Stomach (tissue), 9 donors: ENCODE measurements around the gene SOX6. TPM values are rescaled to one million over a fixed set of nuclear protein-coding genes. Genes with fewer than 3 reads are reported as not detected.

Source experiments
- DNase-seq, 2 donors: peaks; one replicate each; pipeline versions ENCODE4 v3.0.0 to v3.0.0-alpha.2; 2013 to 2019
- H3K27ac ChIP-seq, 5 donors: fragments of 200-600 bp in 4 of 5; sonication (generic) in 4 of 5; one replicate each; pipeline ENCODE4 v1.5.1; 2013 to 2019; ENCODE audit warnings: mild to moderate bottlenecking in 1 of 5, moderate library complexity in 1 of 5
- H3K27me3 ChIP-seq, 3 donors: fragments of 200-600 bp; sonication (generic); one replicate each; pipeline ENCODE4 v1.5.1; 2017 to 2019; ENCODE audit warnings: mixed run types in 1 of 3
- H3K36me3 ChIP-seq, 4 donors: fragments of 200-600 bp; sonication (generic); 1 replicate in 3 of 4; 2 replicates in 1 of 4; pipeline ENCODE4 v1.5.1; 2016 to 2019
- H3K4me1 ChIP-seq, 4 donors: fragments of 200-600 bp; sonication (generic); one replicate each; pipeline ENCODE4 v1.5.1; 2016 to 2019
- H3K4me3 ChIP-seq, 4 donors: fragments of 200-600 bp; sonication (generic) in 3 of 4; one replicate each; pipeline ENCODE4 v1.5.1; 2016 to 2019; ENCODE audit warnings: mild to moderate bottlenecking in 1 of 4
- H3K9me3 ChIP-seq, 4 donors: fragments of 200-600 bp; sonication (generic); one replicate each; pipeline ENCODE4 v1.5.1; 2016 to 2019
- EP300 ChIP-seq: sonication (generic); formaldehyde crosslinking; IDR thresholded peaks from one replicate; pipeline ENCODE4 v1.6.1; 2017; ENCODE audit warnings: antibody characterized with exemption
- POLR2A ChIP-seq, 4 donors: fragments of 450-650 bp; IDR thresholded peaks; one replicate each; pipeline ENCODE4 v1.6.1; 2016; ENCODE audit warnings: antibody characterized with exemption in 4 of 4, control low read depth in 2 of 4, mild to moderate bottlenecking in 1 of 4, moderate library complexity in 1 of 4
- POLR2AphosphoS5 ChIP-seq, 3 donors: sonication (generic); formaldehyde crosslinking; IDR thresholded peaks; one replicate each; pipeline ENCODE4 v1.6.1; 2016; ENCODE audit warnings: antibody characterized with exemption in 3 of 3
- WGBS, 5 donors: extraction: QIAGEN DNeasy Blood & Tissue Kit in 3 of 5; methylation state at CpG; one replicate each; pipeline versions ENCODE4 v1.1.5 to v1.1.7; 2013 to 2018; 5-methylcytosine and 5-hydroxymethylcytosine counted together
- intact Hi-C: fragments of 100-400 bp; cut with DNase I; formaldehyde crosslinking; loops from one replicate; pipeline ENCODE4 v1.15.1; 2023; ENCODE audit warnings: low total_unique reads
- polyA plus RNA-seq, 3 donors: library from polyadenylated mRNA; stranded (reverse); fragments of 200-250 nt; gene quantifications; one replicate each; pipeline ENCODE4 v1.2.3, GENCODE V29; 2013
- total RNA-seq, 5 donors: library from RNA; depleted of rRNA; stranded (reverse); fragments of >200 nt; gene quantifications; one replicate each; pipeline versions ENCODE4 v1.1.0 to v1.2.3, GENCODE V29; 2014 to 2016
- TF ChIP-seq, protein P1 (sequence below), 7 experiments: fragments of 450-650 bp in 4 of 7; fragments of 200-600 bp in 3 of 7; sonication (generic) in 3 of 7; IDR thresholded peaks; one replicate each; pipeline ENCODE4 v1.5.1; 2016 to 2019; ENCODE audit warnings: antibody characterized with exemption in 7 of 7, control low read depth in 2 of 7, mild to moderate bottlenecking in 1 of 7
- donor health status: healthy with polysubstance abuse.
- donor health status: Bipolar disorder and iron deficiency.
- donor health status: healthy.

Gene SOX6
- total and polyA plus RNA-seq, 8 donors = 1.2 to 13.6 (median 4.5) TPM

DNA sequence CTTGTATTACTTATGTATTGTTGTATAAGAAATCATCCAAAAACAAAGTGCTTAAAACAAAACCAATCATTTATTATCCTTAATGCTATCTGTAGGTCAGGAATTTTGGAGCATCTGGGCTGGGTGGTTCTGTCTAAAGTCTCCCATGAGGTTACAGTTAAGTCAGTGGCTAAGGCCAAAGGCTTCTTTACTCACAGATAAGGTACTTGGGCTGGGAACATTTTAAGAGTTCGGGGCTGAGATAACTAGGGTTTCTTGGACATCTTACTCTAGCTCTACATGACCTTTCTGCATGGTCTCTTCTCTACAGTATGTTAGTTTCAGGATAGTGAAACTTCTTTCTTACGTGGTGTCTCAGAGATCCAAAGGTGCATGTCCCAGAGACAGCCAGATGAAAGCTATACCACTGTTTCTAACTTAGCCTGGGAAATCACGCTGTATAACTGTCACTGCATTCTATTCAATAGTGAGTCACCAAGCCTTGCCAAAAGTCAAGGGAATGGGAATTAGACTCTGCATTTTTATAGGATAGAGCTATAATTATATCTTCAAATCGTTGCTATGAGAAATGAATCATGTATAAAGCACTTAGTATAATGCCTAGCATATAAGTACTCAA lies 29.6 kb downstream of the SOX6 start:
- intact Hi-C loops = no loop called here
- Histone ChIP-seq H3K9me3 (no peaks in the 10 kb centered on the region), H3K27ac (no peak overlapping the region), H3K36me3 (no peaks in the 10 kb centered on the region), H3K27me3 (no peaks in the 10 kb centered on the region), H3K4me1 (no peaks in the 10 kb centered on the region), H3K4me3 (no peak overlapping the region)
- no peak for DNase-seq
- 64 to 80% (median 76%) methylated on average over 4 of the region's 4 CpGs for WGBS, 5 donors
- TF ChIP-seq, protein P1, sequence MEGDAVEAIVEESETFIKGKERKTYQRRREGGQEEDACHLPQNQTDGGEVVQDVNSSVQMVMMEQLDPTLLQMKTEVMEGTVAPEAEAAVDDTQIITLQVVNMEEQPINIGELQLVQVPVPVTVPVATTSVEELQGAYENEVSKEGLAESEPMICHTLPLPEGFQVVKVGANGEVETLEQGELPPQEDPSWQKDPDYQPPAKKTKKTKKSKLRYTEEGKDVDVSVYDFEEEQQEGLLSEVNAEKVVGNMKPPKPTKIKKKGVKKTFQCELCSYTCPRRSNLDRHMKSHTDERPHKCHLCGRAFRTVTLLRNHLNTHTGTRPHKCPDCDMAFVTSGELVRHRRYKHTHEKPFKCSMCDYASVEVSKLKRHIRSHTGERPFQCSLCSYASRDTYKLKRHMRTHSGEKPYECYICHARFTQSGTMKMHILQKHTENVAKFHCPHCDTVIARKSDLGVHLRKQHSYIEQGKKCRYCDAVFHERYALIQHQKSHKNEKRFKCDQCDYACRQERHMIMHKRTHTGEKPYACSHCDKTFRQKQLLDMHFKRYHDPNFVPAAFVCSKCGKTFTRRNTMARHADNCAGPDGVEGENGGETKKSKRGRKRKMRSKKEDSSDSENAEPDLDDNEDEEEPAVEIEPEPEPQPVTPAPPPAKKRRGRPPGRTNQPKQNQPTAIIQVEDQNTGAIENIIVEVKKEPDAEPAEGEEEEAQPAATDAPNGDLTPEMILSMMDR (IDR thresholded peaks at IDR 0.05) = no peak
- no peak for TF ChIP-seq POLR2A (IDR thresholded peaks at IDR 0.05)

DNA sequence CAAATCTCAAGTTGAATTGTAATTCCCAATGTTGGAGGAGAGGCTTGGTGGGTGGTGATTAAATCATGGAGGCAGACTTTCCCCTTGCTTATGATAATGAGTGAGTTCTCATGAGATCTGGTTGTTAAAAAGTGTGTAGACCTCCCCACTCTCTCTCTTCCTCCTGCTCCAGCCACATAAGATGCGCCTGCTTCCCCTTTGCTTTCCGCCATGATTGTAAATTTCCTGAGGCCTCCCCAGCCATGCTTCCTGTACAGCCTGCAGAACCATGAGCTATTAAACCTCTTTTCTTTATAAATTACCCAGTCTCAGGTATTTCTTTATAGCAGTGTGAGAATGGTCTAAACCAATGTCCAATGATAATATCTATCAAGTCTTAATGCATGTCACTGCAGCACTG lies 34.2 kb downstream of the SOX6 start:
- WGBS, 5 donors = 92 to 100% (median 97%) methylated on average over 2 of the region's 2 CpGs
- H3K36me3 ChIP-seq = no peaks in the 10 kb centered on the region
- no peak for DNase-seq
- H3K9me3 ChIP-seq = no peaks in the 10 kb centered on the region
- H3K27ac ChIP-seq = no peak overlapping the region
- H3K4me1 ChIP-seq = no peaks in the 10 kb centered on the region
- no peak overlapping the region for H3K4me3 ChIP-seq
- no peaks in the 10 kb centered on the region for H3K27me3 ChIP-seq
- TF ChIP-seq EP300 = no peak
- TF ChIP-seq POLR2A (IDR thresholded peaks at IDR 0.05) = no peak
- TF ChIP-seq POLR2AphosphoS5 (IDR thresholded peaks at IDR 0.05) = no peak
- TF ChIP-seq, protein P1 (IDR thresholded peaks at IDR 0.05) = no peak
- intact Hi-C loops = no loop called here

DNA sequence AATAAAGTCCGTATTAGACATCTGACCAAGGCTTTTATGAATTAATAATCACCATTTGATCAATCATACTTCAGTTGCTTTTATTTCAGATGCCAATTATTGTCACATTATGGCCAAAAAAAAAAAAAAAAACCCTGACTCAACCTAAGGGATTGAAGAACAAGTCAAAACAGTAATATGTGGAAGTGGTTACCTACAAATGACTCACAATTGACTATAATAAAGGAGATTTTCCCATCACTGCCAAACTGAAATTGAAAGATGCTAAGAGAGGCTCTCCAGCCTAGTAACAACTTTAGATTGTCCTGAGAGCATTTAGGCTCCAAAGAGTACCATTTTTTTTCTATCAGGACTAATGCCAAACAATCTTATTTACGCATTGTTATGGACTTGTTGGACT lies 35.2 kb downstream of the SOX6 start:
- 74 to 88% (median 85%) methylated on average over 2 of the region's 2 CpGs for WGBS, 5 donors
- no peak overlapping the region for H3K27ac ChIP-seq
- H3K9me3 ChIP-seq = no peaks in the 10 kb centered on the region

DNA sequence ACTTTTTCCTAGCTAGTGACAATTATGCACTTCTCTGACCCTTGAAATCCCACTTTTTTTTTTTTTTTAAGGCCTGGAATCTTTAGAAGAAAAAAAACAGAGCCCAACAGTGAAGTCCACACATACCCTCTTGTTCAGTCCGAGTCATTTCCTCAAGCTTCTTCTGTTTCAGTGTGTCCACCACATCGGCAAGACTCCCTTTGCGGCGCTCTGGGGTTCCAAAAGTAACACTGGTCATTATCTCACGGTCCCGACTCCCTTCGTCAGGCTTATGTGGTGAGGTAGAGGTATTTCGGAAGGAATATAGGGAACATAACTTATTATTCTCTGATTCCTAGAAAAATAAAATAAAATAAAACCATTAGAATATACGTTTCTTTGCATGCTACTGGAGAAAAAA lies 38.0 kb downstream of the SOX6 start:
- H3K9me3 ChIP-seq = no peaks in the 10 kb centered on the region
- no peak overlapping the region for H3K27ac ChIP-seq
- no peaks in the 10 kb centered on the region for H3K27me3 ChIP-seq
- no peaks in the 10 kb centered on the region for H3K36me3 ChIP-seq
- intact Hi-C loops = no loop called here
- no peak for TF ChIP-seq POLR2AphosphoS5 (IDR thresholded peaks at IDR 0.05)
- TF ChIP-seq, protein P1 (IDR thresholded peaks at IDR 0.05) = no peak
- no peak for TF ChIP-seq EP300
- no peak for TF ChIP-seq POLR2A (IDR thresholded peaks at IDR 0.05)
- H3K4me3 ChIP-seq = no peak overlapping the region
- 90 to 96% (median 93%) methylated on average over 9 of the region's 9 CpGs for WGBS, 5 donors
- DNase-seq = no peak
- H3K4me1 ChIP-seq = no peaks in the 10 kb centered on the region

More for the DNA sequence above, 35.2 kb downstream of the SOX6 start:
- no peaks in the 10 kb centered on the region for H3K4me1 ChIP-seq
- no peak overlapping the region for H3K4me3 ChIP-seq
- intact Hi-C loops = no loop called here
- no peaks in the 10 kb centered on the region for H3K36me3 ChIP-seq
- TF ChIP-seq, protein P1 (IDR thresholded peaks at IDR 0.05) = no peak
- no peak for TF ChIP-seq EP300
- TF ChIP-seq POLR2AphosphoS5 (IDR thresholded peaks at IDR 0.05) = no peak
- no peak for TF ChIP-seq POLR2A (IDR thresholded peaks at IDR 0.05)
- no peak for DNase-seq
- H3K27me3 ChIP-seq = no peaks in the 10 kb centered on the region
